ENCODE measurements around the gene SRR.

- no peak for TF ChIP-seq CTCF (IDR thresholded peaks at IDR 0.05)
- no peak for TF ChIP-seq POLR2A (IDR thresholded peaks at IDR 0.05)
Measured at GRCh38 chr17:2351269-2351668, 47.5 kb downstream of the SRR start.
